KMS-11 (cell line): Measurements from ENCODE around the gene TRIO.

Experiments used
- H2AFZ ChIP-seq: fragments of 200-600 bp; sonication (generic); 2 replicates; pipeline ENCODE4 v1.6.1; 2016; ENCODE audit warnings: antibody characterized with exemption, mixed run types, low read depth
- H3K27ac ChIP-seq: fragments of 200-600 bp; sonication (generic); 2 replicates; pipeline ENCODE4 v1.6.1; 2016; ENCODE audit warnings: mild to moderate bottlenecking, mixed run types
- H3K27me3 ChIP-seq: fragments of 200-600 bp; sonication (generic); 2 replicates; pipeline ENCODE4 v1.6.1; 2017; ENCODE audit warnings: mild to moderate bottlenecking, low read depth, mixed run types, moderate library complexity; ENCODE audit not compliant: insufficient read depth
- H3K36me3 ChIP-seq: fragments of 200-600 bp; sonication (generic); 2 replicates; pipeline ENCODE4 v1.6.1; 2017; ENCODE audit warnings: mild to moderate bottlenecking, mixed run types; ENCODE audit not compliant: insufficient read depth
- H3K4me1 ChIP-seq: fragments of 200-600 bp; sonication (generic); 2 replicates; pipeline ENCODE4 v1.6.1; 2016; ENCODE audit warnings: mild to moderate bottlenecking, low read depth, mixed run types; ENCODE audit not compliant: poor library complexity, severe bottlenecking
- H3K4me2 ChIP-seq: fragments of 200-600 bp; sonication (generic); 2 replicates; pipeline ENCODE4 v1.7.0; 2016; ENCODE audit warnings: mild to moderate bottlenecking, mixed run types
- H3K4me3 ChIP-seq: fragments of 200-600 bp; sonication (generic); IDR thresholded peaks from 2 replicates; pipeline ENCODE4 v1.6.1; 2017; ENCODE audit warnings: low read depth, low read length, mixed read lengths; ENCODE audit not compliant: insufficient read depth
- H3K79me2 ChIP-seq: fragments of 200-600 bp; sonication (generic); 2 replicates; pipeline ENCODE4 v1.6.1; 2016; ENCODE audit warnings: low read depth, mixed run types; ENCODE audit not compliant: insufficient read depth
- H3K9ac ChIP-seq: fragments of 200-600 bp; sonication (generic); 2 replicates; pipeline ENCODE4 v1.6.1; 2016; ENCODE audit warnings: mild to moderate bottlenecking, mixed run types
- H4K20me1 ChIP-seq: fragments of 200-600 bp; sonication (generic); 2 replicates; pipeline ENCODE4 v1.6.1; 2016; ENCODE audit warnings: mild to moderate bottlenecking, mixed run types; ENCODE audit not compliant: insufficient read depth
- TF ChIP-seq, protein P1 (sequence below): fragments of 200-600 bp; sonication (generic); conservative IDR thresholded peaks from 2 replicates; pipeline ENCODE4 v1.6.1; 2017; ENCODE audit warnings: low read depth, mild to moderate bottlenecking, antibody characterized with exemption, low read length, moderate library complexity, mixed read lengths

The TRIO gene

GRCh38 chr5:14479143-14479696 lies 336.1 kb downstream of the TRIO start:
- no peaks in the 10 kb centered on the region for H4K20me1 ChIP-seq
- H3K79me2 ChIP-seq: no peaks in the 10 kb centered on the region
- peaks cover 3% of the 10 kb centered on the region; the same call in 1 of the 2 replicates for H3K36me3 ChIP-seq
- H3K4me3 ChIP-seq: no peak overlapping the region
- H3K4me1 ChIP-seq: no peaks in the 10 kb centered on the region
- no peaks in the 10 kb centered on the region for H3K27me3 ChIP-seq
- TF ChIP-seq, protein P1, sequence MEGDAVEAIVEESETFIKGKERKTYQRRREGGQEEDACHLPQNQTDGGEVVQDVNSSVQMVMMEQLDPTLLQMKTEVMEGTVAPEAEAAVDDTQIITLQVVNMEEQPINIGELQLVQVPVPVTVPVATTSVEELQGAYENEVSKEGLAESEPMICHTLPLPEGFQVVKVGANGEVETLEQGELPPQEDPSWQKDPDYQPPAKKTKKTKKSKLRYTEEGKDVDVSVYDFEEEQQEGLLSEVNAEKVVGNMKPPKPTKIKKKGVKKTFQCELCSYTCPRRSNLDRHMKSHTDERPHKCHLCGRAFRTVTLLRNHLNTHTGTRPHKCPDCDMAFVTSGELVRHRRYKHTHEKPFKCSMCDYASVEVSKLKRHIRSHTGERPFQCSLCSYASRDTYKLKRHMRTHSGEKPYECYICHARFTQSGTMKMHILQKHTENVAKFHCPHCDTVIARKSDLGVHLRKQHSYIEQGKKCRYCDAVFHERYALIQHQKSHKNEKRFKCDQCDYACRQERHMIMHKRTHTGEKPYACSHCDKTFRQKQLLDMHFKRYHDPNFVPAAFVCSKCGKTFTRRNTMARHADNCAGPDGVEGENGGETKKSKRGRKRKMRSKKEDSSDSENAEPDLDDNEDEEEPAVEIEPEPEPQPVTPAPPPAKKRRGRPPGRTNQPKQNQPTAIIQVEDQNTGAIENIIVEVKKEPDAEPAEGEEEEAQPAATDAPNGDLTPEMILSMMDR: no peak
- no peak overlapping the region for H3K9ac ChIP-seq
- H2AFZ ChIP-seq: no peak overlapping the region
- no peak overlapping the region for H3K4me2 ChIP-seq
- no peak overlapping the region for H3K27ac ChIP-seq

- no peaks in the 10 kb centered on the region for H3K4me1 ChIP-seq
- no peak overlapping the region for H3K4me2 ChIP-seq
- no peaks in the 10 kb centered on the region for H4K20me1 ChIP-seq
- H3K79me2 ChIP-seq: no peaks in the 10 kb centered on the region
- no peak overlapping the region for H3K4me3 ChIP-seq
- H3K36me3 ChIP-seq: peaks cover 3% of the 10 kb centered on the region; the same call in 1 of the 2 replicates
- H3K27ac ChIP-seq: no peak overlapping the region
- TF ChIP-seq, protein P1: no peak
- no peak overlapping the region for H3K9ac ChIP-seq
- no peak overlapping the region for H2AFZ ChIP-seq
- H3K27me3 ChIP-seq: no peaks in the 10 kb centered on the region
These were observed 338.2 kb downstream of the TRIO start for GRCh38 chr5:14481349-14481748.

DNA sequence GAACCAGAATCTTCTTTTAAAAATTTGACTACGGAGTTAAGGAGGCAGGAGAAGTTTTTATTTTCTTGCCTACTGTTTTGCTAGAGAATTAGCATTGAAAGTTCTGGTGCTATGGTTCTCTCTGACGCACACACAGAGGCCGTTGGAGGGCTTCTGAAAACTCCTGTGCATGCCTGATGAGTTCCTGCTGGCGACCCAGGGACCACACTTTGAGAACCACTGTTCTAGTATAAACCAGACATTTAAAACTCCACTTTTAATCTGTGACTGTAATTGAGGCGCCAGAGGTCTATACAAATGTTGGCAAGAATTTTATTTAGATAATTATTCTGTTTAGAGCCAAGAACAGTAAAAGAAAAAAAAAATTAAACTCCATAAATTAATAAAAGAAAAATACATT lies 338.9 kb downstream of the TRIO start:
- H2AFZ ChIP-seq: no peak overlapping the region
- no peaks in the 10 kb centered on the region for H4K20me1 ChIP-seq
- H3K4me3 ChIP-seq: no peak overlapping the region
- no peaks in the 10 kb centered on the region for H3K79me2 ChIP-seq
- no peak overlapping the region for H3K4me2 ChIP-seq
- no peak overlapping the region for H3K27ac ChIP-seq
- H3K4me1 ChIP-seq: no peaks in the 10 kb centered on the region
- H3K27me3 ChIP-seq: no peaks in the 10 kb centered on the region
- no peak overlapping the region for H3K9ac ChIP-seq
- TF ChIP-seq, protein P1: no peak
- H3K36me3 ChIP-seq: no peaks in the 10 kb centered on the region; the same call in 1 of the 2 replicates

DNA sequence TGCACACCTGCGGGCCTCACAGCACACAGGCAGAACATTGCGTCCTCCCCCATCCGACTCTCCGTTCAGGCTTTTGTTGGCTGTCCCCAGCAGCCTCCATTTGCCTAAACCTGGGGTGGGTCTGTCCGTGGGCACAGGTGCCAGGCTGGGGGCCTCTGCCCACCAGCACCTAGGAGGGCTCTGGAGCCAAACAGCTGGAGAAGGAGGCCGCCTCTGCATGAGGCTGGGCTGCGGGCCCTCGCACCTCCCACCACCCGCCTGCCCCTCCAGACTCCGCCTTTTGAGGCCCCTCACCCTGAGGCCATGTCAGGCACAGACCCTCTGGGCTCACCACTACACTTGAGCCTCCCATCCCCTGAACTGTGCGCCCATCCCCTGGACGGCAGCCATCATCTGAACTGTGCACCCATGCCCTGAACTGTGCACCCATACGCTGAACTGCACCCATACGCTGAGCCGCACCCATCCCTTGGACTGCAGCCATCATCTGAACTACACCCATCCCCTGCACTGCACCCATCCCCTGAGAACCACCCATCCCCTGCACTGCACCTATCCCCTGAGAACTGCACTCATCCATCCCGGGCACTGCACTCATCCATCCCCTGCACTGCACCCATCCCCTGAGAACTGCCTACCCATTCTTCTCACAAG lies 340.5 kb downstream of the TRIO start:
- H3K27ac ChIP-seq: no peak overlapping the region
- no peaks in the 10 kb centered on the region; the same call in 1 of the 2 replicates for H3K36me3 ChIP-seq
- no peaks in the 10 kb centered on the region for H3K27me3 ChIP-seq

More for the DNA sequence above, 340.5 kb downstream of the TRIO start:
- no peak overlapping the region for H3K9ac ChIP-seq
- H4K20me1 ChIP-seq: no peaks in the 10 kb centered on the region
- no peaks in the 10 kb centered on the region for H3K79me2 ChIP-seq
- H3K4me1 ChIP-seq: no peaks in the 10 kb centered on the region
- TF ChIP-seq, protein P1: no peak
- H3K4me3 ChIP-seq: no peak overlapping the region
- H2AFZ ChIP-seq: no peak overlapping the region
- H3K4me2 ChIP-seq: no peak overlapping the region
